Erythroblast (primary cell): Measurements from ENCODE around the gene QKI.
"Not testable (repeated sequence)": the region's sequence is repeated elsewhere in the genome, so short reads cannot be mapped to it uniquely, and the experiment has no call there.

Source experiments
- DNase-seq, 2 experiments: peaks; one replicate each; lab custom pipeline; 2025; lab: John Stamatoyannopoulos, UW
- GATA1 ChIP-seq: IDR thresholded peaks from 2 replicates; pipeline ENCODE4 v1.6.1; 2011; ENCODE audit warnings: low read depth, mild to moderate bottlenecking, control low read depth, low read length, moderate library complexity
- POLR2A ChIP-seq: IDR thresholded peaks from 2 replicates; pipeline ENCODE4 v1.6.1; 2011; ENCODE audit warnings: mild to moderate bottlenecking, low read length

QKI gene

GRCh38 chr6:163459007-163459406 lies 44.5 kb downstream of the QKI start:
- no peak for DNase-seq
- no peak for TF ChIP-seq GATA1
- no peak for TF ChIP-seq POLR2A

GRCh38 chr6:163459536-163459935 lies 45.0 kb downstream of the QKI start:
- TF ChIP-seq POLR2A (no peak), GATA1 (no peak)
- DNase-seq = no peak

DNA sequence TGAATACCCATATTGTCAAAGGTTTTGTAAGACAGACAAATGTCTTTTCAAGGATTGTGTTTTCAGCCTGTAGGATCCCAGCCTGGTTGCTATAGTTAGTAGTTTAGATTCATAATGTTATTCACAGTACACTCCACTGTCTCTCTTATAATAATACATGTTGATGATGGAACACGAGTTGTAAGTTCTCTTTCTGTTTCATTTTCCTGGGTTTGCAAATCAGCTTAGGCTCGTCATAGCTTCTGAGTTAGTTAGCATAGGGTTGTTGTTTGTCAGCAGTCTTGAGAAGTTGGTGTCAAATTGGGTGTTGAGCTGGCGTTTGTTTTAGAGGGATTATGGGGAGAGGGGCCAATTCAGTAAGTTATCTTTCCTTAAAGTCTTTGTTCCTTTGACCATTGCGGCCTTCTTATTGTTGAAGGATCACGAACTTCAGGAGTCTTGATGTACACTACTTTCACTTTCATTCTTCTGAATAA lies 45.8 kb downstream of the QKI start:
- TF ChIP-seq GATA1 (no peak), POLR2A (no peak)
- peak in 1 of 2 experiments; percentile 31 for DNase-seq

GRCh38 chr6:163461696-163462095 lies 47.2 kb downstream of the QKI start:
- TF ChIP-seq GATA1 = no peak
- TF ChIP-seq POLR2A = no peak
- no peak for DNase-seq

DNA sequence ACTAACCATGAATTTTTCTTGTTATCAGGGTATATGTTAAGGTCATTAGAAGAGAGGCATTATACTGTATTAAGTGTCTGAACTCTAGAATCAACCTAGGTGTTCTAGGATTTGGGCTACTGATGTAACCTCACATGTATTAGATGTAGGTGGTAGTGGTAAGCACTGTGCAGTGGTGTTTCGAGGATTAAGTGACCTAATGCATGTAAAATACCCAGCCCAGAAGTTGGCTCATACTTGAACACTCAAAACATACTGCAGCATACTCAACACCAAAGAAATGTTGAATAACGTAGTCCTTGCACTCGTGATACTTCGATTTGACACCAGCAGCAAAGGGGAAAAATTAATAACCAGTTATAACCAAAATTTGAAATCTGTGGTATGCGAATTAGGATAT lies 48.7 kb downstream of the QKI start:
- no peak for TF ChIP-seq POLR2A
- TF ChIP-seq GATA1 = no peak

GRCh38 chr6:163463795-163464194 lies 49.3 kb downstream of the QKI start:
- DNase-seq = no peak
- TF ChIP-seq POLR2A (no peak), GATA1 (no peak)

More for the DNA sequence above, 48.7 kb downstream of the QKI start:
- no peak for DNase-seq

DNA sequence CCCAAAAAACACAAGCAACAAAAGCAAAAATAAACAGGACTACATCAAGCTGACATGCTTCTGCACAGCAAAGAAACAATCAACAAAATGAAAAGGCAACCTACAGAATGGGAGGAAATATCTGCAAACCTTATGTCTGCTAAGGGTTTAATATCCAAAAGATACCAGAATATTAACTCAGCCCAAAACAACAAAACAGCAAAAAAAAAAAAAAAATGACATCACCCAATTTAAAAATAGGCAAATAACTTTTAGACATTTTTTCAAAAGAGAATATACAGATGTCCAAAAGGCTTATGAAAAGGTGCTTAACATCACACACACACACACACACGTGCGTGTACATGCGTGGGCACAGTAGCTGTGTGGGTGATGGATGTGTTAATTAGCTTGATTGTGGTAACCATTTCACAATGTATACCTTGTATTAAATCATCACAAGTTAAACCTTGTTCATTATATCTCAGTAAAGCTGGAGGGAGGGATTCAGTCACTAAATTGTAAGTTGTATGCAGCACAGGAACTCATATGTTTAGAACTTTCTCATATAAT lies 52.4 kb downstream of the QKI start:
- TF ChIP-seq POLR2A (no peak), GATA1 (no peak)
- no peak for DNase-seq

DNA sequence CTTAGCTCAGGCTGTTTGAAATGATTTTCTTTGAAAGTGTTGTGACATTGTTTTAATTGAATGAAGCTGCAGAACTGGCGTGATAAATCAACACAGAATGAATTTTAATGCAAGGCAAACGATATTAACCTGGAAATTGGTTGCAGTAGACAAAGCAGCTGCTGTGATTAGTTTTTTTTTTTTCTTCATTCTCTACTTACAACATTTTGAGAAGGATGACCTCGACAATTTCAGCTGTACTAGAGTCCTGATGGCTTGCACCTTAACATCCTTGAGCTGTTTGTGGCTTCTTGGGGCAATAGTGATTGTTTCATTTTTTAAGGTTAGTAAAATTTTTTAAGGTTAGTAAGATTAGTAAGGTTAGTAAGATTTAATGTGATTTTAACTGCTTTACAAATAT lies 54.2 kb downstream of the QKI start:
- DNase-seq = no peak
- TF ChIP-seq GATA1 = no peak
- no peak for TF ChIP-seq POLR2A

- DNase-seq = no peak
- no peak for TF ChIP-seq POLR2A
- TF ChIP-seq GATA1 = no peak
Observed at GRCh38 chr6:163469459-163469985, 55.0 kb downstream of the QKI start.

DNA sequence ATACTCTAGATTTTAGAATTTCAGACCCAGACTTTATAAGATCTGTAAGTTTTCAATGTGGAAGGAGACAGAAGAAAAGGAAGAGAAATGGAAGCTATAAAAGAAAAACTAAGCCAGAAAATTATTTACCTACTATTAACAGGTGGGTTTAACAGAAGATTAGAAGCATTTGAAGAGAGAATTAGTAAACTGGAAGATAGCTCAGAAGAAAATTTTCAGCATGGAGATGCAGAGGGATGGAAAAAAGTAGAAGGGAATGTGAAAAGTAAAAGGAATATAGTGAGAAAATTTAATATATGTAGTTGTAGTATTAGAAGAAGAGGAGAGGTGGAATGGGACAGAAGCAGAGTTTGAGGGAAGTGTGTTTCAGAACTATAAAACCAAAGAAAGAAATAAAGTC lies 56.1 kb downstream of the QKI start:
- TF ChIP-seq GATA1 (no peak), POLR2A (no peak)
- DNase-seq = no peak

DNA sequence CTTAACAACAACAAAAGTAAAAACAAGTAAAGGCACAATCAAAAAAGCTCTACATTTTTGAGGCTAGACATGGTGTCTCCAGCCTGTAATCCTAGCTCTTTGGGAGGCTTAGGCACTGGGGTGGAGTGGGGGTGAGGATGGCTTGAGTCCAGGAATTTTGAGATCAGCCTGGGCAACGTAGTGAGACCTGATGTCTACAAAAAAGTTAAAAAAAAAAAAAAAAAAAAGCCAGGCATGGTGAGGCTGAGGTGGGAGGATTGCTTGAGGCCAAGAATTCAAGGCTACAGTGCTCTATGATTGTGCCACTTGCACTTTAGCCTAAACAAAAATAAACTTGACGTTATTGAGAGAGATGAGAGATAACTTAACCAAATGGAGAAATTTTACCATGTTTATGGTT lies 60.1 kb downstream of the QKI start:
- no peak for TF ChIP-seq POLR2A
- TF ChIP-seq GATA1 = no peak
- no peak for DNase-seq

GRCh38 chr6:163476946-163477345 lies 62.4 kb downstream of the QKI start:
- not testable (repeated sequence) for DNase-seq

DNA sequence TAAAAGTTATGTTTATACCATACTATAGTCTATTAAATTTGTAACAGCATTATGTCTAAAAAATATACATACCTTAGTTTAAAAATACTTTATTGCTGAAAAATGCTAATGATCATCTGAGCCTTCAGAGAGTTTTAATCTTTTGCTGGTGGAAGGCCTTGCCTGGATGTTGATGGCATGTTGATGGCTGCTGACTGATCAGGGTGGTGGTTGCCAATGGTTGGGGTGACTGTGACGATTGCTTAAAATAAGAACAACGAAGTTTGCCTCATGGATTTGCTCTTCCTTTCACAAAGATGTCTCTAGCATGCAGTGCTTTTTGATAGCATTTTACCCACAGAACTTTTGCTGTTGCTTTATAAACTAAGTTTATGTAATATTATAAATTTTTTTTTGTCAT lies 68.6 kb downstream of the QKI start:
- TF ChIP-seq GATA1 (no peak), POLR2A (no peak)
- no peak for DNase-seq

DNA sequence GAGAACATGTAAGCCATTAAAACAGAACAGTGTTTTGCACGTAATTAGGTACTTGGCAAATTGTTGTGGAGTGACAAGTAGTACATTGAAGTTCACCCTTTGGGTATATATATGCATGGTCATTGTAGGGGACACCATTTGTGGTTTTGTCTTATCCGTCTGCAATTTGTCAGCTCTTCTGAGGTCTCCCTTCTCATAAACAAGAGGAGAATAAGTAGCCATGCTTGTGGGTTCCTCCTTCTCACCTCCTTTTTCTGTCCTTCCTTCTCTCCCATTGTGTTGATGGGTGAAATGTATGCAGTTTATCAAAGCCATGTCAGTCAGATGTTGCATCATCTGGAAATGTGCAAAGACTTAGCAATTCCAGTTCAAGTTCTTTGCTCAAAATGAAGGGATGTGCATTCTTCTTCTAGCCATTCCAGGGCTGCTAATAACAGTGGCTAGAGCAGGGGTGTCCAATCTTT lies 70.9 kb downstream of the QKI start:
- TF ChIP-seq GATA1 (no peak), POLR2A (no peak)
- DNase-seq = peak; percentile 16 to 50

GRCh38 chr6:163486821-163487220 lies 72.3 kb downstream of the QKI start:
- no peak for DNase-seq
- no peak for TF ChIP-seq GATA1
- no peak for TF ChIP-seq POLR2A

- DNase-seq = no peak
- TF ChIP-seq POLR2A (no peak), GATA1 (no peak)
Observed at GRCh38 chr6:163487606-163488005, 73.1 kb downstream of the QKI start.
